Measurements from ENCODE around the gene NAA10. TPM values are rescaled to one million over a fixed set of nuclear protein-coding genes. Genes with fewer than 3 reads are reported as not detected.

NAA10 gene
- total RNA-seq, 4 donors from 2014 or later: 58.7 to 89.3 (median 69.7) TPM

- no peaks in the 10 kb centered on the region for H3K9me3 ChIP-seq
- H3K36me3 ChIP-seq: peaks cover 20 to 21% of the 10 kb centered on the region in 2 donors
- H3K27ac ChIP-seq: no peak overlapping the region
- H3K4me3 ChIP-seq (replicated peaks in 1 of 3): no peak overlapping the region
- no peak for DNase-seq
- 77 to 86% methylated on average over 4 to 19 of the region's 24 CpGs for WGBS, 2 donors
- no peaks in the 10 kb centered on the region for H3K27me3 ChIP-seq
- peaks cover 0 to 4% of the 10 kb centered on the region in 2 donors for H3K4me1 ChIP-seq
- no peak for TF ChIP-seq POLR2A (IDR thresholded peaks at IDR 0.05)
- no peak for TF ChIP-seq CTCF (IDR thresholded peaks at IDR 0.05)
- intact Hi-C loops (cut with DNase I): no loop called here
Observed at GRCh38 chrX:153945956-153946943, 11.4 kb upstream of the NAA10 start.

DNA sequence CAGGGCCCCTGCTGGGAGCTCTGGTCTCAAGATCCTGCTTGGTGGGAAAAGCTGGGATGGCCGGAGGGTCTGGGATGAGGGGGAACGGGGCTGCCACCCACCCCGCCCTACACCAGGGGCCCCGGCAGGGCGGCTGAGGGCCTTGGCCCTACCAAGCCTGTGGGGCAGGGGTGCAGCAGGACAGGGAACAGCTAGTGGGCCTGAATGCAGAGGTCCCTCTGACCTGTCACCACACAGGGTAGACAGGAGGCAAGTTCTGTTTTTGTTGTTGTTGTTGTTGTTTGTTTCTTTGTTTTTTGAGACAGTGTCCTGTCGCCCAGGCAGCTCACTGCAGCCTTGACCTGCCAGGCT, 9.9 kb upstream of the NAA10 start:
- Histone ChIP-seq H3K27me3 (no peaks in the 10 kb centered on the region), H3K36me3 (peaks cover 6 to 7% of the 10 kb centered on the region in 2 donors), H3K27ac (no peak overlapping the region), H3K9me3 (no peaks in the 10 kb centered on the region), H3K4me1 (peaks cover 0 to 4% of the 10 kb centered on the region in 2 donors), H3K4me3 (replicated peaks in 1 of 3) (no peak overlapping the region)
- TF ChIP-seq POLR2A (IDR thresholded peaks at IDR 0.05) (no peak), CTCF (IDR thresholded peaks at IDR 0.05) (no peak)
- intact Hi-C loops (cut with DNase I): no loop called here
- no peak for DNase-seq
- 71% methylated on average over 1 of the region's 6 CpGs; no CpG with 5 or more reads in 1 of the 2 donors for WGBS, 2 donors

GRCh38 chrX:153944140-153944799, 9.4 kb upstream of the NAA10 start, which contains the start of gene RENBP:
Gene RENBP, minus strand, starts transcription at chrX:153944643. Its CDS starts 33 bp downstream, at chrX:153944610.
- 50% methylated on average over 1 of the region's 31 CpGs; no CpG with 5 or more reads in 1 of the 2 donors for WGBS, 2 donors
- no peaks in the 10 kb centered on the region for H3K9me3 ChIP-seq
- DNase-seq: peak; percentile 43 to 48
- peaks cover 1 to 3% of the 10 kb centered on the region in 2 donors for H3K36me3 ChIP-seq
- H3K27ac ChIP-seq: no peak within 1 kb of the TSS
- H3K27me3 ChIP-seq: no peaks in the 10 kb centered on the region
- TF ChIP-seq POLR2A (IDR thresholded peaks at IDR 0.05) (no peak), CTCF (IDR thresholded peaks at IDR 0.05) (no peak)
- intact Hi-C loops (cut with DNase I): no loop called here
- H3K4me3 ChIP-seq (replicated peaks in 1 of 3): no peak within 1 kb of the TSS
- peaks cover 0 to 4% of the 10 kb centered on the region in 2 donors for H3K4me1 ChIP-seq

GRCh38 chrX:153941336-153942252, 6.8 kb upstream of the NAA10 start:
- TF ChIP-seq POLR2A (IDR thresholded peaks at IDR 0.05): no peak
- TF ChIP-seq CTCF (IDR thresholded peaks at IDR 0.05): no peak
- intact Hi-C loops (cut with DNase I): no loop called here
- WGBS, 2 donors: 59 to 71% methylated on average over 5 to 7 of the region's 23 CpGs
- Histone ChIP-seq H3K4me1 (peaks cover 0 to 4% of the 10 kb centered on the region in 2 donors), H3K27me3 (no peaks in the 10 kb centered on the region), H3K36me3 (no peaks in the 10 kb centered on the region), H3K9me3 (no peaks in the 10 kb centered on the region), H3K27ac (no peak overlapping the region), H3K4me3 (replicated peaks in 1 of 3) (no peak overlapping the region)
- DNase-seq: no peak

All from thyroid gland (tissue), 4 donors.